Astrocyte of the cerebellum (primary cell): ENCODE data around the gene PCDHGA5.
"Not testable (repeated sequence)": the region's sequence is repeated elsewhere in the genome, so short reads cannot be mapped to it uniquely, and the experiment has no call there.

Experiments used
- DNase-seq: peaks from one replicate; pipeline ENCODE4 v3.0.0-alpha.2; 2011; ENCODE audit warnings: low read depth
- H3K4me3 ChIP-seq: 2 replicates; pipeline ENCODE4 v1.5.1; 2011; ENCODE audit warnings: mild to moderate bottlenecking, low read depth, low read length, moderate library complexity
- CTCF ChIP-seq: IDR thresholded peaks from 2 replicates; pipeline ENCODE4 v1.5.1; 2012; ENCODE audit warnings: low read length, low read depth, moderate library complexity, mild to moderate bottlenecking; ENCODE audit errors: missing control alignments
- in situ Hi-C: cut with HindIII; loops from 2 replicates; pipeline ENCODE4 v1.10.0; 2017; ENCODE audit warnings: low sequenced_read_pairs

PCDHGA5 gene

GRCh38 chr5:141382469-141383294 is 18.7 kb downstream of the PCDHGA5 start, which contains the start of gene PCDHGA7:
Gene PCDHGA7 (plus strand): TSS chr5:141382742. CDS start chr5:141382900, 158 bp downstream.
- peak; percentile 47 for TF ChIP-seq CTCF
- DNase-seq, result no peak
- peak within 1 kb of the TSS; percentile 43 for H3K4me3 ChIP-seq
- in situ Hi-C loops, result no loop called here

- H3K4me3 ChIP-seq, result peak overlapping the region; percentile 43
- TF ChIP-seq CTCF, result no peak
- no peak for DNase-seq
- in situ Hi-C loops, result no loop called here
Measured at GRCh38 chr5:141383345-141383744, 19.4 kb downstream of the PCDHGA5 start.

- no peak for TF ChIP-seq CTCF
- no peak overlapping the region for H3K4me3 ChIP-seq
- DNase-seq, result no peak
- in situ Hi-C loops, result loop anchor here (5.0 kb wide), 1 partner anchor 47 kb away; the partner anchor contains the start of gene PCDHGA2
Measured at GRCh38 chr5:141384471-141385267, 20.7 kb downstream of the PCDHGA5 start.

- peak within 1 kb of the TSS; percentile 24 for H3K4me3 ChIP-seq
- in situ Hi-C loops, result loop anchor here (5.0 kb wide), 1 partner anchor 50 kb away; the partner anchor contains the start of gene PCDHGA2
- DNase-seq, result not testable (repeated sequence)
- TF ChIP-seq CTCF, result peak; percentile 49
Measured at GRCh38 chr5:141387557-141388311, 23.8 kb downstream of the PCDHGA5 start, which contains the start of gene PCDHGB4. Gene PCDHGB4 (plus strand): TSS chr5:141387698. CDS start chr5:141387885, 187 bp downstream.

GRCh38 chr5:141388661-141389060 is 24.7 kb downstream of the PCDHGA5 start:
- in situ Hi-C loops, result loop anchor here (5.0 kb wide), 1 partner anchor 51 kb away; the partner anchor contains the start of gene PCDHGA2
- no peak overlapping the region for H3K4me3 ChIP-seq
- TF ChIP-seq CTCF, result no peak
- DNase-seq, result no peak
